IMR-90 (cell line): ENCODE data around the gene RBPJ. TPM values are rescaled to one million over a fixed set of nuclear protein-coding genes. Genes with fewer than 3 reads are reported as not detected.

Experiments used
- ATAC-seq: fragments of 200-7000 bp; cut with Tn5 transposase; 2 replicates; pipeline ENCODE4 v1.9.1; 2020; ENCODE audit warnings: low read depth, mild to moderate bottlenecking, moderate library complexity
- BruUV-seq: library from RNA; stranded (reverse); fragments of 400-500 nt; replicated peaks from 2 replicates; lab custom pipeline; 2021; lab: Mats Ljungman, UMichigan
- CTCF ChIA-PET: fragments of 300-600 bp; formaldehyde crosslinking; extraction: SDS; loops from one replicate; lab custom pipeline; 2021; ENCODE audit warnings: antibody characterized with exemption; lab: Yijun Ruan, JAX
- POLR2A ChIA-PET: fragments of 300-600 bp; sonication (Branson Sonifier 250); formaldehyde crosslinking; loops from one replicate; lab custom pipeline; 2022; ENCODE audit warnings: antibody characterized with exemption; ENCODE audit not compliant: unreplicated experiment; lab: Charles Lee
- DNase-seq: peaks from one replicate; pipeline ENCODE4 v3.0.0; 2013
- H2AFZ ChIP-seq: replicated peaks from 2 replicates; pipeline ENCODE3; 2013; ENCODE audit warnings: low read length, mild to moderate bottlenecking; ENCODE audit not compliant: poor library complexity
- H2AK5ac ChIP-seq: 2 replicates; pipeline ENCODE4 v1.6.1; 2013; ENCODE audit warnings: low read depth, low read length, inconsistent platforms
- H2AK9ac ChIP-seq: replicated peaks from 2 replicates; pipeline ENCODE3; 2013; ENCODE audit warnings: mild to moderate bottlenecking, low read depth, low read length, moderate library complexity; ENCODE audit not compliant: poor library complexity
- H2BK120ac ChIP-seq: 2 replicates; pipeline ENCODE4 v1.6.1; 2013; ENCODE audit warnings: low read depth, low read length, inconsistent platforms
- H2BK15ac ChIP-seq: 3 replicates; pipeline ENCODE4 v1.6.1; 2013; ENCODE audit warnings: low read depth, low read length, inconsistent platforms
- H2BK20ac ChIP-seq: 2 replicates; pipeline ENCODE4 v1.6.1; 2013; ENCODE audit warnings: low read depth, mild to moderate bottlenecking, inconsistent platforms, low read length, moderate library complexity
- H2BK5ac ChIP-seq: 2 replicates; pipeline ENCODE4 v1.6.1; 2013; ENCODE audit warnings: mild to moderate bottlenecking, low read depth, low read length, inconsistent platforms; ENCODE audit not compliant: poor library complexity, severe bottlenecking
- H3K14ac ChIP-seq: replicated peaks from 2 replicates; pipeline ENCODE4 v1.6.1; 2013; ENCODE audit warnings: low read depth, low read length, inconsistent platforms
- H3K18ac ChIP-seq: 2 replicates; pipeline ENCODE4 v1.6.1; 2013; ENCODE audit warnings: low read depth, low read length, control low read depth
- H3K23ac ChIP-seq: 2 replicates; pipeline ENCODE4 v1.6.1; 2013; ENCODE audit warnings: low read depth, low read length, inconsistent platforms
- H3K27ac ChIP-seq: 2 replicates; pipeline ENCODE4 v1.5.1; 2013; ENCODE audit warnings: mild to moderate bottlenecking, control low read depth, low read length; ENCODE audit not compliant: insufficient read depth
- H3K27me3 ChIP-seq: 2 replicates; pipeline ENCODE4 v1.6.1; 2013; ENCODE audit warnings: low read length; ENCODE audit not compliant: control insufficient read depth, insufficient read depth
- H3K36me3 ChIP-seq: 2 replicates; pipeline ENCODE4 v1.6.1; 2013; ENCODE audit warnings: low read length, mixed read lengths; ENCODE audit not compliant: control insufficient read depth, insufficient read depth
- H3K4ac ChIP-seq: 2 replicates; pipeline ENCODE4 v1.6.1; 2013; ENCODE audit warnings: low read depth, low read length, inconsistent platforms
- H3K4me1 ChIP-seq: 2 replicates; pipeline ENCODE4 v1.6.1; 2013; ENCODE audit warnings: low read length, mixed read lengths; ENCODE audit not compliant: control insufficient read depth, insufficient read depth
- H3K4me2 ChIP-seq: 2 replicates; pipeline ENCODE4 v1.6.1; 2013; ENCODE audit warnings: low read depth, mild to moderate bottlenecking, control low read depth, low read length, moderate library complexity
- H3K4me3 ChIP-seq: 2 replicates; pipeline ENCODE4 v1.5.1; 2013; ENCODE audit warnings: low read depth, mild to moderate bottlenecking, control low read depth, low read length, moderate library complexity; ENCODE audit not compliant: insufficient read depth
- H3K56ac ChIP-seq: 2 replicates; pipeline ENCODE4 v1.6.1; 2013; ENCODE audit warnings: low read length, inconsistent platforms; ENCODE audit not compliant: insufficient read depth; ENCODE audit errors: extremely low read depth
- H3K79me1 ChIP-seq, 2 experiments: 2 replicates each; pipeline ENCODE4 v1.6.1; 2013; ENCODE audit warnings: low read length in 2 of 2, inconsistent platforms in 1 of 2, low read depth in 1 of 2
- H3K9ac ChIP-seq: 2 replicates; pipeline ENCODE4 v1.6.1; 2013; ENCODE audit warnings: low read depth, low read length, control low read depth
- H3K9me1 ChIP-seq: 2 replicates; pipeline ENCODE4 v1.6.1; 2013; ENCODE audit warnings: low read length, inconsistent platforms; ENCODE audit not compliant: insufficient read depth
- H3K9me3 ChIP-seq: 2 replicates; pipeline ENCODE4 v1.6.1; 2013; ENCODE audit warnings: low read length; ENCODE audit not compliant: control insufficient read depth, insufficient read depth
- H4K20me1 ChIP-seq: 2 replicates; pipeline ENCODE4 v1.6.1; 2013; ENCODE audit warnings: low read length, inconsistent platforms; ENCODE audit not compliant: insufficient read depth
- H4K5ac ChIP-seq: 2 replicates; pipeline ENCODE4 v1.6.1; 2013; ENCODE audit warnings: mild to moderate bottlenecking, low read depth, low read length, control low read depth
- H4K8ac ChIP-seq, 2 experiments: 2 replicates each; pipeline ENCODE4 v1.6.1; 2013; ENCODE audit warnings: low read depth in 2 of 2, low read length in 2 of 2, control low read depth in 1 of 2, inconsistent platforms in 1 of 2
- H4K91ac ChIP-seq: 2 replicates; pipeline ENCODE4 v1.6.1; 2013; ENCODE audit warnings: low read depth, low read length, inconsistent platforms; ENCODE audit not compliant: insufficient read depth
- CHD1 ChIP-seq: IDR thresholded peaks from 2 replicates; pipeline ENCODE4 v1.6.1; 2012; ENCODE audit warnings: low read depth, low read length, improper control_type of control experiment
- FOS ChIP-seq: fragments of 150-350 bp; IDR thresholded peaks from 2 replicates; pipeline ENCODE4 v1.6.1; 2016; ENCODE audit warnings: low read depth, low read length
- POLR2A ChIP-seq: IDR thresholded peaks from 2 replicates; pipeline ENCODE4 v1.6.1; 2012; ENCODE audit warnings: mild to moderate bottlenecking, low read depth, low read length
- SMC3 ChIP-seq: fragments of 150-350 bp; IDR thresholded peaks from 2 replicates; pipeline ENCODE4 v1.6.1; 2016; ENCODE audit warnings: low read depth, mild to moderate bottlenecking, antibody characterized with exemption, low read length, moderate library complexity
- WGBS, 2 experiments: methylation state at CpG; one replicate each; pipeline versions ENCODE4 v1.1.5 to v1.1.7; 2013; ENCODE audit warnings: missing lambda C conversion rate in 2 of 2; ENCODE audit not compliant: insufficient read length in 1 of 2; ENCODE audit errors: extremely low coverage in 2 of 2; 5-methylcytosine and 5-hydroxymethylcytosine counted together
- dilution Hi-C: fragments of 300-500 bp; cut with HindIII; formaldehyde crosslinking; loops from one replicate; pipeline ENCODE4 v1.14.3; 2018; ENCODE audit warnings: low sequenced_read_pairs; ENCODE audit not compliant: unreplicated experiment
- in situ Hi-C: fragments of 300-500 bp; cut with MboI; formaldehyde crosslinking; loops from 3 replicates; pipeline ENCODE4 v1.14.3; 2019; ENCODE audit warnings: low sequenced_read_pairs, inconsistent platforms, mixed read lengths
- intact Hi-C: fragments of 100-400 bp; cut with micrococcal nuclease; formaldehyde crosslinking; loops from 2 replicates; pipeline ENCODE4 v1.10.0; 2022
- polyA plus RNA-seq, 3 experiments: library from polyadenylated mRNA; depleted of rRNA; stranded (reverse); fragments of >200 nt; gene quantifications; 2 replicates each; pipeline ENCODE4 v1.2.3, GENCODE V29; 2012; ENCODE audit warnings: low replicate concordance in 1 of 3
- total RNA-seq: library from RNA; depleted of rRNA; stranded (reverse); fragments of >200 nt; gene quantifications from 2 replicates; pipeline ENCODE4 v1.2.3, GENCODE V29; 2012
- TF ChIP-seq, protein P1 (sequence below): conservative IDR thresholded peaks from 2 replicates; pipeline ENCODE4 v1.5.1; 2012; ENCODE audit warnings: mild to moderate bottlenecking, low read depth, low read length, improper control_type of control experiment

RBPJ gene
- total and polyA plus RNA-seq, 2 of the 4 experiments (the other 2 are of a cell fraction) = 50.3 to 148 TPM

DNA sequence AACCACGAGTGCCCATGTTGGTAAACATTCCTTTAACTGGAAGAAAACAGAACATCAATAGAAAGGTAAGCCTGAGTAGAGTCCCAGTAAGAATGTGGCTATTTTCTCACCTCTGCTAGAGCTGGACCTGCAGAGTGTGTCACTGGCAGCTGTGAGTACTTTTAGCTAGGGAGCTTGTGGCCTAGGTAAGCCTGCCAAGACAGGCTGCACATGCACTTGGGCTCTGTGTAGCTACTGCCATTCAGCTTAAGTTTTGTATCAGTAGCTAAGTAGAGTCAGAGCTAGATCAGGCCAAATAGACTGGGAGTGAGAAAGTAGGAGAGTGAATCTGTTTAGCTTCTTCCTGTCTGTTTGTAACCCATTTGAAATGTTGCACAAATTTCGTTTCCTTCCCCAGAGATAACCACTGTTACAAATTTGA lies 35.3 kb downstream of the RBPJ start:
- ATAC-seq = no peak
- intact Hi-C loops = no loop called here
- H3K9ac ChIP-seq = no peak overlapping the region
- H4K91ac ChIP-seq = no peak overlapping the region
- H4K5ac ChIP-seq = no peak overlapping the region
- no peak overlapping the region for H4K8ac ChIP-seq
- POLR2A ChIA-PET = no interaction called here
- TF ChIP-seq, protein P1, sequence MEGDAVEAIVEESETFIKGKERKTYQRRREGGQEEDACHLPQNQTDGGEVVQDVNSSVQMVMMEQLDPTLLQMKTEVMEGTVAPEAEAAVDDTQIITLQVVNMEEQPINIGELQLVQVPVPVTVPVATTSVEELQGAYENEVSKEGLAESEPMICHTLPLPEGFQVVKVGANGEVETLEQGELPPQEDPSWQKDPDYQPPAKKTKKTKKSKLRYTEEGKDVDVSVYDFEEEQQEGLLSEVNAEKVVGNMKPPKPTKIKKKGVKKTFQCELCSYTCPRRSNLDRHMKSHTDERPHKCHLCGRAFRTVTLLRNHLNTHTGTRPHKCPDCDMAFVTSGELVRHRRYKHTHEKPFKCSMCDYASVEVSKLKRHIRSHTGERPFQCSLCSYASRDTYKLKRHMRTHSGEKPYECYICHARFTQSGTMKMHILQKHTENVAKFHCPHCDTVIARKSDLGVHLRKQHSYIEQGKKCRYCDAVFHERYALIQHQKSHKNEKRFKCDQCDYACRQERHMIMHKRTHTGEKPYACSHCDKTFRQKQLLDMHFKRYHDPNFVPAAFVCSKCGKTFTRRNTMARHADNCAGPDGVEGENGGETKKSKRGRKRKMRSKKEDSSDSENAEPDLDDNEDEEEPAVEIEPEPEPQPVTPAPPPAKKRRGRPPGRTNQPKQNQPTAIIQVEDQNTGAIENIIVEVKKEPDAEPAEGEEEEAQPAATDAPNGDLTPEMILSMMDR = no peak
- TF ChIP-seq CHD1 (no peak), FOS (no peak), SMC3 (no peak), POLR2A (no peak)
- no CpG with 5 or more reads among the region's 2 CpGs for WGBS, 2 experiments
- peak; percentile 40 for DNase-seq
- H3K14ac ChIP-seq = peak overlapping the region; percentile 44; the same call in 1 of the 2 replicates
- CTCF ChIA-PET = interaction anchor here (0.6 kb wide), 1 partner anchor 69 kb away, joined by 6 read pairs; no protein-coding TSS in a partner anchor
- H2BK120ac ChIP-seq = no peak overlapping the region
- peaks cover 22 to 67% of the 10 kb centered on the region in 2 experiments for H3K79me1 ChIP-seq
- dilution Hi-C loops = no loop called here
- peak overlapping the region; percentile 41; the same call in 1 of the 2 replicates for H3K23ac ChIP-seq
- H3K27ac ChIP-seq = no peak overlapping the region
- no peak overlapping the region for H2AFZ ChIP-seq
- no peak overlapping the region for H3K56ac ChIP-seq
- no peak overlapping the region for H3K4ac ChIP-seq
- in situ Hi-C loops = no loop called here
- H4K20me1 ChIP-seq = peaks cover 88% of the 10 kb centered on the region
- no peak overlapping the region for H3K18ac ChIP-seq
- H2BK20ac ChIP-seq = no peak overlapping the region
- no peak overlapping the region for H3K4me3 ChIP-seq
- H2BK5ac ChIP-seq = no peak overlapping the region
- H3K36me3 ChIP-seq = no peaks in the 10 kb centered on the region
- H3K27me3 ChIP-seq = no peaks in the 10 kb centered on the region
- peaks cover 21% of the 10 kb centered on the region for H3K9me1 ChIP-seq
- H2AK9ac ChIP-seq = no peak overlapping the region
- H3K9me3 ChIP-seq = no peaks in the 10 kb centered on the region
- no peak overlapping the region for H2BK15ac ChIP-seq
- no TSS peak for BruUV-seq
- peaks cover 11% of the 10 kb centered on the region for H3K4me1 ChIP-seq
- no peak overlapping the region for H3K4me2 ChIP-seq
- no peak overlapping the region; the same call in 1 of the 2 replicates for H2AK5ac ChIP-seq
